ENCODE results near the gene DNM3. TPM values are rescaled to one million over a fixed set of nuclear protein-coding genes. Genes with fewer than 3 reads are reported as not detected.
"Not testable (repeated sequence)": the region's sequence is repeated elsewhere in the genome, so short reads cannot be mapped to it uniquely, and the experiment has no call there.

The DNM3 gene
- total and polyA plus RNA-seq, 2 of the 8 experiments (the other 6 are each of a cell fraction or from before 2014, with no cell fraction given) = 2.0 to 8.5 TPM

- POLR2A ChIA-PET (ENCODE audit: partially characterized antibody); H4K5ac ChIP-seq (ENCODE audit: insufficient read length, low read depth, low read length): not testable (repeated sequence)
- CTCF ChIA-PET (ENCODE audit: partially characterized antibody) = interaction anchor here (1.0 kb wide), 1 partner anchor 636 kb away, joined by 4 read pairs; no protein-coding TSS in a partner anchor
These were observed 595.9 kb downstream of the DNM3 start for GRCh38 chr1:172437183-172437582.

More at GRCh38 chr1:172437183-172437582, 595.9 kb downstream of the DNM3 start:
- H3K23ac ChIP-seq (ENCODE audit: insufficient read length); H2BK15ac ChIP-seq (ENCODE audit: low read length); H3K14ac ChIP-seq (ENCODE audit: insufficient read length); DNase-seq (ENCODE audit: low read depth in 1 of 2, low spot score in 2 of 2); H3K56ac ChIP-seq (replicated peaks; ENCODE audit: insufficient read length, low read depth, low read length); H2BK120ac ChIP-seq (replicated peaks; ENCODE audit: low read depth, low read length); H3K4me3 ChIP-seq (ENCODE audit: extremely low read depth in 1 of 4, insufficient read depth in 2 of 4, low read depth in 3 of 4, low read length in 4 of 4); H3K79me1 ChIP-seq (ENCODE audit: low read depth, low read length); H3K4me1 ChIP-seq (replicated peaks in 1 of 4; ENCODE audit: control insufficient read depth in 3 of 4, insufficient read depth in 4 of 4, low read length in 3 of 4); H2AFZ ChIP-seq (ENCODE audit: low read length); H3K79me2 ChIP-seq (ENCODE audit: control insufficient read depth in 1 of 2, insufficient read depth in 2 of 2, low read length in 2 of 2); H2BK12ac ChIP-seq (ENCODE audit: low read depth, low read length); H3K9me3 ChIP-seq (ENCODE audit: insufficient read depth in 2 of 2, low read depth in 1 of 2, low read length in 1 of 2); H4K20me1 ChIP-seq (replicated peaks in 1 of 2; ENCODE audit: control insufficient read depth in 1 of 2, insufficient read depth in 2 of 2, low read length in 2 of 2); H3K18ac ChIP-seq (ENCODE audit: extremely low read depth, low read length); H3K4me2 ChIP-seq (ENCODE audit: insufficient read depth in 1 of 2, low read depth in 2 of 2, low read length in 2 of 2); H3K23me2 ChIP-seq (ENCODE audit: low read depth, low read length); H2AK5ac ChIP-seq (ENCODE audit: low read depth, low read length); H3K27me3 ChIP-seq (replicated peaks in 1 of 4; ENCODE audit: control insufficient read depth in 3 of 4, extremely low read depth in 1 of 4, insufficient read depth in 3 of 4, low read length in 3 of 4); FAIRE-seq; H3K27ac ChIP-seq (ENCODE audit: low read depth, low read length); H4K91ac ChIP-seq (replicated peaks; ENCODE audit: insufficient read length, low read length); H3K4ac ChIP-seq (replicated peaks; ENCODE audit: insufficient read length, low read depth, low read length); H2BK5ac ChIP-seq (ENCODE audit: low read depth, low read length); H3K9ac ChIP-seq (replicated peaks in 1 of 4; ENCODE audit: extremely low read depth in 1 of 4, low read depth in 3 of 4, low read length in 3 of 4); H2BK20ac ChIP-seq (ENCODE audit: low read length); H3K36me3 ChIP-seq (ENCODE audit: control insufficient read depth in 2 of 4, insufficient read depth in 4 of 4, low read length in 3 of 4); H4K8ac ChIP-seq (ENCODE audit: extremely low read depth, insufficient read depth, low read length): not testable (repeated sequence)
- WGBS, 2 experiments (ENCODE audit: extremely low coverage in 1 of 2, insufficient coverage in 1 of 2, insufficient read length in 1 of 2, insufficient replicate concordance in 2 of 2, low coverage in 1 of 2, low lambda C conversion rate in 2 of 2, missing lambda C conversion rate in 1 of 2) = 86% methylated on average over 2 of the region's 3 CpGs; no CpG with 5 or more reads in 1 of the 2 experiments

Data from H1 (cell line).